ENCODE measurements around the gene MTHFD1L. TPM values are rescaled to one million over a fixed set of nuclear protein-coding genes. Genes with fewer than 3 reads are reported as not detected.

The MTHFD1L gene
- total and polyA plus RNA-seq, 7 donors, result 0.60 to 17.9 (median 3.0) TPM

- Histone ChIP-seq H3K27ac (no peak overlapping the region), H3K27me3 (no peaks in the 10 kb centered on the region), H3K9me3 (no peaks in the 10 kb centered on the region), H3K4me3 (no peak overlapping the region), H3K36me3 (no peaks in the 10 kb centered on the region), H3K4me1 (peaks cover 0 to 3% (median 0%) of the 10 kb centered on the region in 4 donors)
- 96 to 99% methylated on average over 1 of the region's 1 CpG for WGBS, 2 donors
- DNase-seq, result no peak
- intact Hi-C loops (cut with DNase I), result no loop called here
- TF ChIP-seq, protein P1, sequence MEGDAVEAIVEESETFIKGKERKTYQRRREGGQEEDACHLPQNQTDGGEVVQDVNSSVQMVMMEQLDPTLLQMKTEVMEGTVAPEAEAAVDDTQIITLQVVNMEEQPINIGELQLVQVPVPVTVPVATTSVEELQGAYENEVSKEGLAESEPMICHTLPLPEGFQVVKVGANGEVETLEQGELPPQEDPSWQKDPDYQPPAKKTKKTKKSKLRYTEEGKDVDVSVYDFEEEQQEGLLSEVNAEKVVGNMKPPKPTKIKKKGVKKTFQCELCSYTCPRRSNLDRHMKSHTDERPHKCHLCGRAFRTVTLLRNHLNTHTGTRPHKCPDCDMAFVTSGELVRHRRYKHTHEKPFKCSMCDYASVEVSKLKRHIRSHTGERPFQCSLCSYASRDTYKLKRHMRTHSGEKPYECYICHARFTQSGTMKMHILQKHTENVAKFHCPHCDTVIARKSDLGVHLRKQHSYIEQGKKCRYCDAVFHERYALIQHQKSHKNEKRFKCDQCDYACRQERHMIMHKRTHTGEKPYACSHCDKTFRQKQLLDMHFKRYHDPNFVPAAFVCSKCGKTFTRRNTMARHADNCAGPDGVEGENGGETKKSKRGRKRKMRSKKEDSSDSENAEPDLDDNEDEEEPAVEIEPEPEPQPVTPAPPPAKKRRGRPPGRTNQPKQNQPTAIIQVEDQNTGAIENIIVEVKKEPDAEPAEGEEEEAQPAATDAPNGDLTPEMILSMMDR (IDR thresholded peaks at IDR 0.05), result no peak
- TF ChIP-seq POLR2AphosphoS5 (IDR thresholded peaks at IDR 0.05), result no peak
- TF ChIP-seq POLR2A (IDR thresholded peaks at IDR 0.05), result no peak
- TF ChIP-seq EP300 (IDR thresholded peaks at IDR 0.05), result no peak
Measured at GRCh38 chr6:150994026-150994425, 128.5 kb downstream of the MTHFD1L start.

DNA sequence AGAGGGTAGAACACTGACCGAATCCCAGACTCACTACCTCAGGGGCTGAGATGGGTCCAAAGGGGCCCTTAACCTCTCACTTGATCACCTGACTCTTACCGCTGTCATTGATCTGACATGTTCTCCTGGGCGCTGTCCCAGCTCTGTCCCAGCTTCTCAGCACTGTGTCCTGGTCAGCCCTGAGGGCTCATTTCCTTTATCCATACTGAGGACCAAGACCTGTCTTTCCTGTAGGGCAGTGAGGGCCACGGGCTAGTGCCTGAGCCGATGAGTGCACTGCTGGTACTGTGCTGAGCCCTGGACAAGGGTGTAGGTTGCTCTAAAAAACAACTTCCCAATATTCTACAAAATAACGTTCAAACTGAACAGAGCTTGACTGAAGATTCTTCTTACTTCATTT, 131.5 kb downstream of the MTHFD1L start:
- Histone ChIP-seq H3K27ac (no peak overlapping the region), H3K27me3 (no peaks in the 10 kb centered on the region), H3K4me3 (no peak overlapping the region), H3K9me3 (no peaks in the 10 kb centered on the region), H3K4me1 (peaks cover 0 to 6% (median 0%) of the 10 kb centered on the region in 4 donors), H3K36me3 (no peaks in the 10 kb centered on the region)
- TF ChIP-seq EP300 (IDR thresholded peaks at IDR 0.05) (no peak), POLR2AphosphoS5 (IDR thresholded peaks at IDR 0.05) (no peak), POLR2A (IDR thresholded peaks at IDR 0.05) (no peak)
- TF ChIP-seq, protein P1 (IDR thresholded peaks at IDR 0.05), result no peak
- no peak for DNase-seq
- intact Hi-C loops (cut with DNase I), result no loop called here
- WGBS, 2 donors, result 96 to 97% methylated on average over 6 of the region's 6 CpGs

GRCh38 chr6:150999107-150999506, 133.6 kb downstream of the MTHFD1L start:
- TF ChIP-seq POLR2AphosphoS5 (IDR thresholded peaks at IDR 0.05), result peak in 2 of 4 donors; percentile 34 to 36
- TF ChIP-seq POLR2A (IDR thresholded peaks at IDR 0.05), result no peak
- TF ChIP-seq EP300 (IDR thresholded peaks at IDR 0.05), result no peak
- TF ChIP-seq, protein P1 (IDR thresholded peaks at IDR 0.05), result no peak
- intact Hi-C loops (cut with DNase I), result no loop called here
- no peak overlapping the region for H3K27ac ChIP-seq

DNA sequence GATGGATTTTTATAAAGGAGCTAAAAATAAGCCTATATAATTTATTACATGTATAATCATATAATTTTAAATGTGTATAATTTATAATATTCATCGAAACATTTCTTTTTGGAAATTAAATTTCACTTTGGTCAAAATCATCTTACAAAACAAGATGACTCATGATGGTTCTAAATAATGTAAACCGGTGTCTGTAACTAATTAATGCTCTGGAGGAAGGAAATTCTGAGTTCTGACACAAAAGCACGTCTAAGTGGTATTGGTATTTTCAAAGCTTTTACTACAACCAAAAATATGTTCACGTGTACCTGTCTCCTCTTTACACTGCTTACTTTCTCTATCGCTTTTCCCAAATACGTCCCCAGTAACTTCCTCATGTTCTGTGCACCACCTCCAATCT, 134.1 kb downstream of the MTHFD1L start:
- WGBS, 2 donors, result 92 to 94% methylated on average over 6 of the region's 6 CpGs
- TF ChIP-seq EP300 (IDR thresholded peaks at IDR 0.05) (no peak), POLR2A (IDR thresholded peaks at IDR 0.05) (no peak), POLR2AphosphoS5 (IDR thresholded peaks at IDR 0.05) (no peak)
- TF ChIP-seq, protein P1 (IDR thresholded peaks at IDR 0.05), result no peak
- Histone ChIP-seq H3K27ac (peak overlapping the region in 1 of 4 donors; percentile 17), H3K4me3 (no peak overlapping the region), H3K9me3 (no peaks in the 10 kb centered on the region), H3K4me1 (peaks cover 0 to 12% (median 5%) of the 10 kb centered on the region in 4 donors), H3K36me3 (no peaks in the 10 kb centered on the region), H3K27me3 (no peaks in the 10 kb centered on the region)
- no peak for DNase-seq
- intact Hi-C loops (cut with DNase I), result no loop called here

More at GRCh38 chr6:150999107-150999506, 133.6 kb downstream of the MTHFD1L start:
- Histone ChIP-seq H3K9me3 (no peaks in the 10 kb centered on the region), H3K4me1 (peaks cover 0 to 7% (median under 1%) of the 10 kb centered on the region in 4 donors), H3K27me3 (no peaks in the 10 kb centered on the region), H3K4me3 (no peak overlapping the region), H3K36me3 (no peaks in the 10 kb centered on the region)
- DNase-seq, result no peak
